Measurements from ENCODE around the gene TENT4B. TPM values are rescaled to one million over a fixed set of nuclear protein-coding genes. Genes with fewer than 3 reads are reported as not detected.

TENT4B gene
- total RNA-seq, 1 donor from 2014 or later, result 13.2 TPM

GRCh38 chr16:50204453-50205108, 51.5 kb downstream of the TENT4B start:
- intact Hi-C loops (cut with micrococcal nuclease), result no loop called here
- CTCF ChIA-PET, result interaction anchor here (1.3 kb wide), 1 partner anchor 180 kb away, joined by 3 read pairs; the partner anchor contains the start of gene CNEP1R1
- no peak overlapping the region for H3K27ac Mint-ChIP-seq

GRCh38 chr16:50207652-50208051, 54.5 kb downstream of the TENT4B start:
- no peaks in the 10 kb centered on the region for H3K27me3 Mint-ChIP-seq
- H3K27ac Mint-ChIP-seq, result peak overlapping the region; percentile 3
- H3K36me3 Mint-ChIP-seq (ENCODE audit: low read depth), result peaks cover 16% of the 10 kb centered on the region
- no peak overlapping the region for H3K4me3 Mint-ChIP-seq
- H3K4me1 Mint-ChIP-seq, result peaks cover 51% of the 10 kb centered on the region
- CTCF ChIA-PET, result no interaction called here
- no peaks in the 10 kb centered on the region for H3K9me3 Mint-ChIP-seq
- ATAC-seq (ENCODE audit: low read depth), result no peak
- intact Hi-C loops (cut with micrococcal nuclease), result no loop called here
- POLR2A ChIA-PET, result interaction anchor here (0.6 kb wide), 1 partner anchor 11 kb away, joined by 5 read pairs; no protein-coding TSS in a partner anchor
- DNase-seq, result no peak
- TF ChIP-seq, protein P1, sequence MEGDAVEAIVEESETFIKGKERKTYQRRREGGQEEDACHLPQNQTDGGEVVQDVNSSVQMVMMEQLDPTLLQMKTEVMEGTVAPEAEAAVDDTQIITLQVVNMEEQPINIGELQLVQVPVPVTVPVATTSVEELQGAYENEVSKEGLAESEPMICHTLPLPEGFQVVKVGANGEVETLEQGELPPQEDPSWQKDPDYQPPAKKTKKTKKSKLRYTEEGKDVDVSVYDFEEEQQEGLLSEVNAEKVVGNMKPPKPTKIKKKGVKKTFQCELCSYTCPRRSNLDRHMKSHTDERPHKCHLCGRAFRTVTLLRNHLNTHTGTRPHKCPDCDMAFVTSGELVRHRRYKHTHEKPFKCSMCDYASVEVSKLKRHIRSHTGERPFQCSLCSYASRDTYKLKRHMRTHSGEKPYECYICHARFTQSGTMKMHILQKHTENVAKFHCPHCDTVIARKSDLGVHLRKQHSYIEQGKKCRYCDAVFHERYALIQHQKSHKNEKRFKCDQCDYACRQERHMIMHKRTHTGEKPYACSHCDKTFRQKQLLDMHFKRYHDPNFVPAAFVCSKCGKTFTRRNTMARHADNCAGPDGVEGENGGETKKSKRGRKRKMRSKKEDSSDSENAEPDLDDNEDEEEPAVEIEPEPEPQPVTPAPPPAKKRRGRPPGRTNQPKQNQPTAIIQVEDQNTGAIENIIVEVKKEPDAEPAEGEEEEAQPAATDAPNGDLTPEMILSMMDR (IDR thresholded peaks at IDR 0.05), result no peak

More at GRCh38 chr16:50204453-50205108, 51.5 kb downstream of the TENT4B start:
- Mint-ChIP-seq H3K4me3 (no peak overlapping the region), H3K27me3 (no peaks in the 10 kb centered on the region), H3K4me1 (peaks cover 48% of the 10 kb centered on the region), H3K9me3 (no peaks in the 10 kb centered on the region), H3K36me3 (ENCODE audit: low read depth) (no peaks in the 10 kb centered on the region)
- POLR2A ChIA-PET, result no interaction called here
- ATAC-seq (ENCODE audit: low read depth) (no peak), DNase-seq (no peak)
- TF ChIP-seq, protein P1 (IDR thresholded peaks at IDR 0.05), result no peak

GRCh38 chr16:50208460-50208931, 55.4 kb downstream of the TENT4B start:
- peaks cover 44% of the 10 kb centered on the region for H3K4me1 Mint-ChIP-seq
- ChIA-PET CTCF (interaction anchor here (0.6 to 5.0 kb wide), 2 partner anchors 149 to 182 kb away, joined by 3 to 76 read pairs; partner anchors contain the start of gene CNEP1R1), POLR2A (interaction anchor here (0.6 kb wide), 2 partner anchors 11 to 183 kb away, joined by 3 to 5 read pairs; no protein-coding TSS in a partner anchor)
- H3K27ac Mint-ChIP-seq, result peak overlapping the region; percentile 3
- intact Hi-C loops (cut with micrococcal nuclease), result no loop called here
- TF ChIP-seq, protein P1 (IDR thresholded peaks at IDR 0.05), result no peak
- H3K4me3 Mint-ChIP-seq, result no peak overlapping the region
- peaks cover 24% of the 10 kb centered on the region for H3K36me3 Mint-ChIP-seq (ENCODE audit: low read depth)
- no peaks in the 10 kb centered on the region for H3K9me3 Mint-ChIP-seq
- DNase-seq, result no peak
- H3K27me3 Mint-ChIP-seq, result no peaks in the 10 kb centered on the region
- ATAC-seq (ENCODE audit: low read depth), result no peak

DNA sequence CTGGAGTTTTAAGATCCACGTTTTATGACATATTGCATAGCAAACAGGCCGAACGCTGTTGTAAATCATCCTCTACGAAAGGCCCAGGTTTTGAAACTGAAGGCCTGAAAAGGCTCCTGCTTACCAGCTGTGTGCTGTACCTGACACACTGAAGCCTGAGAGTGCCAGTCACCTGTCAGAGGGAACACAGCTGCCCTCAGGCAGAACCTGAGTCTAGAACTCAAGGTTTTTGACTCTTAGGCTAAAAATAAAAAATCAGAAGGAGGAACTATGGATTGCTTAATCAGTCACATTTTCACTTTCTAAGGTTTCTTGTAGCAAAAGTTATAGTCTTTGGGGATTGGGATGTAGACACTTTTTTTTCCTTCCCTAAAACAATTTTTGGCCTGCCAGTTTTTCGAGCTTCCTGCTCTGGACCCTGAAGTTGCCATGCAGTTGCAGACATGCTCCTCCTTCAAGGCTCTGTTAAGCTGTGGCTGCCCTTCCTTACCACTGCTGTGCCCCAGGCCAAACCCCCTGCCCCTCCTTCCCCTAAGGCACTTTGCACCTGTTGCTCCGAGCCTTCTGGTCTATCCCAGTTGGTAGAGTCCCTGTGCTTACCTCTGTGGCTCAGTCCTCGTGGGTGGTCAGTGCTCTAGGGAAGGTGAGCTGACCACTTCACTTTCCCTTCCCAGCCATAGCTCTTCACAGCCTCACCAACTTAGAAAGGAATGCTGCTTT, 56.6 kb downstream of the TENT4B start:
- Mint-ChIP-seq H3K9me3 (no peaks in the 10 kb centered on the region), H3K27ac (peak overlapping the region; percentile 41), H3K36me3 (ENCODE audit: low read depth) (peaks cover 29% of the 10 kb centered on the region), H3K4me3 (no peak overlapping the region), H3K27me3 (no peaks in the 10 kb centered on the region), H3K4me1 (peaks cover 36% of the 10 kb centered on the region)
- TF ChIP-seq, protein P1 (IDR thresholded peaks at IDR 0.05), result no peak
- ChIA-PET POLR2A (interaction anchor here (0.7 to 2.8 kb wide), 5 partner anchors 54 to 184 kb away, joined by 3 to 10 read pairs (median 3); partner anchors contain the start of genes CNEP1R1 and HEATR3), CTCF (interaction anchor here (0.5 to 6.5 kb wide), 20 partner anchors 8 to 1773 kb away, joined by 3 to 105 read pairs (median 6); partner anchors contain the start of genes BRD7, CNEP1R1 and HEATR3)
- ATAC-seq (ENCODE audit: low read depth), result no peak
- intact Hi-C loops (cut with micrococcal nuclease), result loop anchor here (1.0 to 10.0 kb wide), 6 partner anchors 15 to 335 kb away; partner anchors contain the start of genes CNEP1R1, NKD1 and TENT4B
- DNase-seq, result no peak

Measured in activated B cell treated with CpG ODN at 0.5 μM for 24 hours (primary cell).